GM19328 (cell line): ENCODE results near the gene KCNJ10.
"Not testable (repeated sequence)": the region's sequence is repeated elsewhere in the genome, so short reads cannot be mapped to it uniquely, and the experiment has no call there.

ENCODE experiments used
- ATAC-seq: cut with Tn5 transposase; IDR thresholded peaks from one replicate; pipeline ENCODE4 v1.9.1; 2021; ENCODE audit warnings: mild to moderate bottlenecking, moderate library complexity; ENCODE audit not compliant: unreplicated experiment

KCNJ10 gene

DNA sequence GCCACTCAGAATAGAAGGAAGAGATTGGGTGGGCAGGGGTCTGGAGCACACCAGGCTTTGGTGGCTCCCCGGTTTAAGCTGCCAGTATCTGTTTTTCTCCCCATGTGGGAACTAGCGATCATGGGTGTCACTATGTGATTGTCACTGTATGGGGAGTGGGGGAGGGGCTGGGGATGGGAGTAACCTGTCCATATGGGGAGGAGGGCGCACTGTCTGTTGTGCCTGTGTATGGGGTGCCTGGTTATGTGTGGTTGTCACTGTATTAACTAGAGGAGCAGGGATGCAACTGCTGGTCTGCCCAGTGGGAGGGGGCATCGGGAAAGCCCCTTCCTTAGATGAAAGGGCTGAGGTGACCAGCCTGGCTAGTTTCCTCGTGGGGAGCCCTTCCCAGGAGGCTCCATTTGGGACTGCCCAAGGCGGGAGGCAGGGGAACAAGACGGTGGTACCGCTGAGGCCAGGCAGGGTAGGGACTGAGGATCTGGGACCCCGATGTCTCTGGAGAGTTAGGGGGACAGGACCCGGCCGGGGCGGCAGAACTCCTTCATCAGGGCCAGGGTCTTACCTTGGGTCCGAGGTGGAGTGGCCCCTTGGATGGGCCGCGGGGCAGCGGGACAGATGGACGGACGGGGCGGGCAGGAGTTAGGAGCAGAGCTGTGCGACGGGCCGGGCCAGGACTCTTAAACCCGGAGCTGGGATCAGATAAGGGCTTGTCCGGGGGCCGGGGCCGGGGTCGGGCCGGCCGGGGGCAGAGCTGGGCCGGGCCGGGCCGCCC is at the start of gene KCNJ10:
KCNJ10 (minus strand) TSS at position 701 of the 772 bp plus-strand sequence. CDS start 27,628 bp downstream, outside the sequence.
- ATAC-seq = no peak

DNA sequence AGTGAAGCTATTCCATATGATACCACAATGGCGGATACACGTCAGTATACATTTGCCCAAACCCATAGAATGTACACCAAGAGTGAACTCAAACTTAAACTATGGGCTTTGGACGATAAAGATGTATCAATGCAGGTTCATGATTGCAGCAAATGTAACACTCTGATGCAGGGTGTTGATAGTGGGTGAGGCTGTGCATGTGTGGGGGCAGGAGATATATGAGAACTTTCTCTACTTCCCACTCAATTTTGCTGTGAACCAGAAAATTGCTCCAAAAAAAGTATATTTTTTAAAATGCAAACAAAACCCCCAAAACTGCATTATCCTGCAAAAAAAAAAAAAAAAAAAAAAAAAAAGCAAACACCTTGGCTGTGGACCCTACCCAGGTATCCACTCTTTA is 49.0 kb upstream of the KCNJ10 start:
- no peak for ATAC-seq

DNA sequence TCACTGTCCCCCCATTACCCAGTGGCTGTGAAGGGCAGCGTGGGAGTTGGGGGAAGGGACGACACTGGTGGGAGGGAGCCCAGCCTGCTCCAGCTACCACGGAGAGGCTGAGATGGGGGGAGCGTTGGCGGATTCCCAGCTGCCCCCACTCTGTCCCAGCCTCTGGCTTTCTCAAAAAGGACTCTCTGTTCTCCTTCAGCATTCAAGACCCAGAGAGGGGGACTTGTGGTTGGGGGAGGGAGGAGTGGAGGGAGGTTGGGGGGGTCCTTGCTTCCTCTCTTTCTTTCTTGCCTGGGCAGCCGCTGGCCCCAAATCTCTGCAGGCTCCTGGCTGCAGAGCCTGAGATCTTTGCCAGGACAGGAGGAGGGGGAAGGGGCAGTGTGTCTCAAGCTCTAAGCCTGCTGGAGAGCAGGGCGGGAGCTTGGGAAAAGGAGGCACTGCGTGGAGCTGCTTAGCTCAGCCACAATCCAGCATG is 47.8 kb upstream of the KCNJ10 start:
- no peak for ATAC-seq

DNA sequence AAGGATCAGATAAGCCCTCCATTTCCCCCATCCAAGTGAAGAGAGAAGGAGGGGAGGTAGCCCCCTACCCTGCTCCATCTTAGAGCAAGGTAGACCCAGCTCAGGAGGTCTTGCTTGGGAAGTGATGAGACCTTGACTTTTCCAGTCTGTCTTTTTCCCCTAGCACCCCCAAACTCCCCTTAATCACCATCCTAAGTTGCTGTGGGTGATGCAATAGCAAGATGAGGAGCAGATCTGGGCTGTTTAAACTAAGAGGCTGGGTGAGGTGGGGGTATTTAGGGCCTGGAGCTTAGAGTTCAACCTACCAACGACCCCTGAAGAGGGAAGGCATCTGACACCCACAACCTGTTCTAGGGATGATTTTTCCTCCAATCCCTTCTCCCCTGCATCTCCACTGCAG is 47.3 kb upstream of the KCNJ10 start:
- ATAC-seq = no peak

DNA sequence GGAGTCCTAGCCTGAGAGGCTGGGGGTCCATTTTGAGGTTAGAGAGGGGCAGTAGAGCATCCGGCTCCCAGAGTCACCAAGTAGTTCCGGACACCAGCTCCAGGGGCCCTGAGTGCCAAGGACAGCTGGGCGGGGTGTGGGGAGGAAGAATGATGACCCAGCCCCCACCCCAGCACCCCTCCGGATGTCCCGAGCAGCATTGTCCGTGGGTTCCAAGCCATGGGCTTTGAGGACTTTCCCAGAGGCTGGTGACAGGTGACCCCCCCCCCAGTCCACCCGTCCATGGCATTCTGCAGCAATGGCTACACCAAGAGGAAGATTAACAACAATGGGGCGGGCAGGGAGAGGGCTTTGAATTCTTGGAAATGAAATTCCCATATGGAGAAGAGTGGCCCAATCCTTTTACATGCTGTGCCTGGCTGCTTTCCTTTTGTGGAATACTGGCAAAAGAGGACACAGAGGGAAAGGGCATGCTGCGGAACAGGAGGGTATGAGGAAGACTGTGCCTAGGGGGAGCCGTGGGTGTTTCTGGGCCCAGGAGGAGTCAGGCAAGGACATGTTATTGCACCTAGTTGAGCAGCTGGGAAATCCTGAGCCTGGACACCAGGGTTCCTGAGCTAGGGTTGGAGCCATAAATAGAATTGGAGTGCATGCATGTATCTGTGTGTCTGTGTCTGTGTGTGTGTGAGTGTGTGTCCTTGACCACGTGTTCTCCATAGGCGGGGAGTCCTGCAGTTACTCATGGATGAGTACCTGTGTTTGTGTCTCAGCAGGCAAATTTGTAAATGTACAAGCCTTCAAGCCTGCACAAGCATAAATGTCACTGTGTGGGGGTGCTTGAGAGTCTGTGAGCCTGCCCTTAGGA is 46.6 kb upstream of the KCNJ10 start:
- ATAC-seq = no peak

DNA sequence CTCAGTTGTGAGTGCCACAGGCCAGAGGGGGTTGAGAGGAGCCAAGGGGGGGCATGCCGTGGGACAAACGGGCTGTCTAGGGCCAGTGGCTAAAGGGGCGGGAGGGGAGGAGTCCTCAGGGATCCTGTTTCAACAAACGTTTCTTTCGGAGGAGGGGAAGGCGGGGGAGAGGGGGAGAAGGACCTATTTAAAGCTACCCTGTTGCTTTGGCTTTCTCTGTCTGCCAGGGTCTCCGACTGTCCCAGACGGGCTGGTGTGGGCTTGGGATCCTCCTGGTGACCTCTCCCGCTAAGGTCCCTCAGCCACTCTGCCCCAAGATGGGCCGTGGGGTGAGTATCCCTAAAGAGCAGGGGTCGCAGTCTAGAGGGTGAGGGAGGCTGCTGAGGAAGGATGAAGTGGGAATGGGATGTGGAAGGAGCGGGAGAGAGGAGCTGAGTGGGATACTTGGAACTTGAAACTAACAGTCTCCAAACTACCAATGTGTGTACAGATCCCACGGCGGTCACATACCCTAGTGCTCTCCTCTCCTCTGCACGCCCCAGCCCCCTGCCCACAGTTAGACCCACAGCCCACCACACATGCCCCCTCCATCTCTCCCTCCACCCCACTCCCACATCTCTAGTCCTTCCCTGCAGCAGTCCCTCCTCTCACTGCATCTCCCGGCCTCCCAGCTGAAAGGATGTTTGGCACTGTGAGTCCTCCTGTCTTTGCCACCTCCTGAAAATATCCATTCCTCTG is 45.8 kb upstream of the KCNJ10 start, which contains the start of gene ATP1A2:
ATP1A2 (plus strand) TSS at position 215 of the 738 bp plus-strand sequence; CDS start at position 318, 103 bp downstream.
- no peak for ATAC-seq

DNA sequence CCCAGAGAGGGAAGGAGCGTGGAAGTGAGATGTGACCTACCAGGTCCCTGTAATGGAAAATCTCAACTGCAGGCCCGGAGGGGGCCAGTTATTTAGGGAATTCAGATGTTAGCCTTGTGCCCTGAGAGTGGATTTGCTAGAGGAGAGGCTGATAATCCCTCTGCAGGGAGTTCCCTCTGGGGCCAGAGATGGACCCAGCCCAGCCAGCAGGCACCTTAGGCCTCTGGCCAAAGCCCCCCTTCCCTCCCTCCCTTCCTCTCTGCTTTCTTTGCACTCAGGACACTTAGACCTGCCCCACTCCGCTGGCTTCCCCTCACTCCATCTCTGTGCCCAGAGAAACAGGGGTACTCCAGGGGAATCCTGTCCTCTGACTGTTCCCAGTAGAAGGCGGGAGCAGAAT is 44.1 kb upstream of the KCNJ10 start:
- ATAC-seq = no peak

DNA sequence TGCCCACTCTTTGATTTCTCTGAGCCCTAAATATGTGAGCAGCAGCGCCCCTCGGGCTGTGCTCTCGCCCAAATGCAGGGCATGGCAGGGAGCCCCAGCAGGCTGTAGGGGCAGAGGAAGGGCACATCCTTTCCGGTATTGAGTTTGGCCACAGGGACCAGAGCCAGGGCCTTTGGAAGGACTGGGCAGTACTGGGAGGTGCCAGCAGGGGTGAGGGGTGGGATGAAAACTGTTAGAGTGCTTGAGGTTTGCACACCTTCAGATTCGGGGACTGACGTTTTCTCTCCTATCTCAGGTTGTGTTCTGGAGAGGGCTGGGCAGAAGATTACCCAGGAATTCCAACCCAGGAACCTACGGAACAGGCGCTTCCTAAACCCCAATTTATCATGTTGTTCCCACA is 43.4 kb upstream of the KCNJ10 start:
- no peak for ATAC-seq

DNA sequence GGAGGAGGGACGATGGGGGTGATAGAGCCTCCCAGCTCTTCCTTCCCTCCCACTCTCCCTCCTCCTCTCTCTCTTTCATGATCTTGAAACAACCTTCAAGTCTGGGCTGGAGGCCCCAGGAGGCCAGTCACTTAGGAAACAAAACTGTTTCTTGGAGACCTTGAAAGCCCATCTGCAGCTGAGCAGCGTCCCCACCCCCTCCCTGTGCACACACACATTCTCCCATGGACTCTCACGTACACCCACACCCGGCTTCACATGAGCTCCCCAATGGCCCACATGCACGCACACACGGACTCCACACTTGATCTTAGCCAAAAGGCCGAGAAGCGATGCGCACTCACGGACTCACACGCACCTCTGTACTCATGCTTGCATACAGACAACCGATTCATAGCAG is 42.4 kb upstream of the KCNJ10 start:
- ATAC-seq = no peak

DNA sequence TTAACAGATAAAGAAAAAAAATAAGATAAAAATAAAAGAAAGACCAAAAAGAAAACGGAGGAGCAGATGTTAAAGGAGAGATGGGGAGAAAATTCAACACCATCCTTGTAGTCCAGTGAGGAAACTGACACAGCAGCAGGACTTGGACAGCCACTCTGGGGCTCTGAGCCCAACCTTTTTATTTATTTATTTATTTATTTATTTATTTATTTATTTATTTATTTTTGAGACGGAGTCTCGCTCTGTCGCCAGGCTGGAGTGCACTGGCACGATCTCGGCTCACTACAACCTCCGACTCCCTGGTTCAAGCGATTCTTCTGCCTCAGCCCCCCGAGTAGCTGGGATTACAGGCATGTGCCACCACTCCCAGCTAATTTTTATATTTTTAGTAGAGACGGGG is 41.5 kb upstream of the KCNJ10 start:
- ATAC-seq = not testable (repeated sequence)

DNA sequence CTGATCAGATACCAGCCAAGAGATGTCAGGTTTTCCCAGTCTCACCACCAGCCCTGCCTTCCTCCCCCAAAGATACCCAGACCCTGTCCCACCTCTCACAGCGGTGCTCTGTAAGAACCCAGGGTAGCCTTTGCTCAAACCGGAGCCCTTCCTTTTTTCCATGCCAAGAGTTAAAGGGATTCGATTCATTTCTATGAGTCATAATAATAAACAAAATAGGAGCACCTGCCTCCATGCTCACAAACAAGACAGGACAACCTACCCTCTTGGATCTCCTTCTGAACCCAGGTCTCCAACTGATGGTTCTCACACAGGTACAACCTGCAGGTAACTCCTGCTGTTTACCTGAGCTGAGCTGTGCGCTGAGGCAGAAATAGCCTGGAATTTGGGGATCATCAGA is 39.7 kb upstream of the KCNJ10 start:
- no peak for ATAC-seq

DNA sequence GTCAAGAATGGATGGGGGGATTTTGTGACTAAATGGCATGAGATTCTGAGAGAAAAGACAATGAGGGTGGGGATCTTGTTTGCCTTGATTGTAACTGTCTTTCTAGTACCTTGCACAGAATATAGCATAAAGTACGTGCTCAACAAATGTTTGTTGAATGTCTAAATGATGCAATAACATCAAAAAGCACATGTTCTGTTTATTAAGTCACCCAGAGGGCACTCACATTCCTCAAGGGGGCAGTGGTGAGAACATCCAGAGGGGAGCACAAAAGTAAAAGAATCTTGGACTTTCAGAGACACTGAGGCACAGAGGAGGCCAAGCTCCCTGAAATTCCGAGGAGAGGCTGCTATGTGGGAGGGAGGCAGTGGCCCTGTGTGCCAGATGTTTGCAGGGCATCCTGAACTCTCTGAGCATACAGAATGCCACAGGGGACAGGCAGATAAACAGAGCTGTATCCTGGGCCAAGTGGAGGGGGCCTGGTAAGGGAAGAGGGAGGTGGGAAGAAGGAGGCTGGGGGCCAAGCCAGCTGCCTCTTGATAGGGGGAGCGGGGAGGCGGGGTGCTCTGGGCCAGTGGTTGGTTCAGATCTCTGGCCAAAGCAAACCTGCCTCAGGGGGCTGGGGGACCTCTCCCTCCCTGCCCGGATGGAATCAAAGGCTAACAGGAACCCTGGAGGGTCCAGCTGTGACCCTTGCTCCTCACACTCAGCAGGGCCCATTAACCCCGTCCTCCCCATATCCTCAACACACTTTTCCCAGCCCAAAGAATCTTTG is 39.1 kb upstream of the KCNJ10 start:
- ATAC-seq = no peak

DNA sequence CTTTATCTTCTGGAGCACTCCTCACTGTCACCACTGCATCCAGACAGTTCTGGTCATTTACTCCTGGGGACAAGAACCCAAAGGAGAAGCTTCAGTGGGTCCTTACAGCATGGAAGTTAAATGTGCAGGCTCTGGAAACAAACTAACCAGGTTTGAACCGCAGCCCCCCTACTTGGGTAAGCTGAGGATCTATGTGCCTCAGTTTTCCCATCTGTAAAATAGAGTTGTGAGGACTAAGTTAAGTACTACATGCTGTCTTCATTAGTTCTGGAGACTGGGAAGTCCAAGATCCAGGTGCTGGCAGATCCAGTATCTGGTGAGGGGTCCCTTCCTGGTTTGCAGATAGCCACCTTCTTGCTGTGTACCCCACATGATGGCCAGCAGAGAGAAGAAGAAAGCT is 37.6 kb upstream of the KCNJ10 start:
- no peak for ATAC-seq

DNA sequence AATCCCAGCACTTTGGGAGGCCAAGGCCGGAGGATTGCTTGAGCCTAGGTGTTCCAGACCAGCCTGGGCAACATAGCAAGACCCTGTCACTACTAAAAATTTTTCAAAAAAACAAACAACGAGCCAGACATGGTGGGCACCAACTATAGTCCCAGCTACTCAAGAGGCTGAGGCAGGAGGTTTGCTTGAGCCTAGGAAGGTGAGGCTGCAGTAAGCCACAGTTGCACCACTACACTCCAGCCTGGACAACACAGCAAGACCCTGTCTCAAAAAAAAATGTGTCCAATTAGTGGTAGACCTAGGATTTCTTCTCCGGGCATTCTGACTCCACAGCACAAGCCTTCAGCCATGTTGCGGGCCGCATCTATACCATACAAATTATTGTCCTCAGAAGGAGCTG is 35.2 kb upstream of the KCNJ10 start:
- ATAC-seq = no peak

DNA sequence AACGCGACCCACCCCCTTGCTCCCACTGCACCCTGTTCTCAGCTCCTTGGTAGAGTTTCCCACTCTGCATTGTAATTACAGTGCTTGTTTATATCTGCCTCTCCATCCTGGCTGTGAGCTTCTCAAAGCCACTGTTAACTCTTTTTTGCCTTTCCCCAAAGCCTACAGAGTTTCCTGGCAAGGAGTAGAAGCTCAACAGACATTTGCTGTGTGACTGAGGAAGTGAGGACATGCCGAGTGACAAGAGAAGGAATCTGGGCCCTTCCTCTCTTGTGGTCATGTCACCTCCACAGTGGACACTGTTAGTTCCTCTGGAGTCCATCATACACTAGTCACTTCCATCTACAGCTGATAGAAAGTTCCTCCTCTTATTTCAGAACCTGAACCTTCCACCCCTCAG is 34.5 kb upstream of the KCNJ10 start:
- no peak for ATAC-seq

DNA sequence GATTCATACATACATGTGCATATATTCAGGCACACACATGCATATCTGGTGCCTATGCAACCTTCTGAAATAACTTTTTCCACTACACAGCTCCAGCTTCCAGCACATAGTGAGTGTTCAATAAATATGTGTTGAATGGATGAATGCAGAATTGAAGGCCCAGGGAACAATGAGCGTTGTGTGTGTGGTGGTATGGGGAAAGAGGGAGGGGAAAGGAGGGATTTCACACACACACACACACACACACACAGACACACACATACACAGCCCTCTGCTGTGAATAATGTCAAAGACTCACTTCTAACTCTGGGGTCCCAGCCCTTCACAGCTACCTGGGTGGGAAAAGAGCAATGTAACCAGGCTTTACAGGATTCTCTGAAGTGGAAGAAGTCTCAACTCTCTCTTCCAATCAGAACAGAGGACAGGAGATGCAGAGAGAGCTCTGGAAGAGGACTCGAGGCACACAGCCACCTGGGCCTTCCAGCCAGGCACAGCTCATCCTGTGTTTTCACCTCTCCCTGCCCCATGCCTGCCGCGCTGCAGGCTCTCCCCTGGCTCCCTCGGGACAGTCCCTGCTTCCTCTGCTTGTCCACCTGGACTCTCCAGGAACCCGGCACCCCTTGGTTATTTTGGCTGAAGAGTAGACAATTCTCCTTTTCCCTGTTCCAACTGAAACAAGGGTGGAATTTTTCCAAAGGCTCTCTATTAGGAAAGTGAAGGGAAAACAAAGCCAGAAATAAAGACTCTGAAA is 33.9 kb upstream of the KCNJ10 start:
- no peak for ATAC-seq

DNA sequence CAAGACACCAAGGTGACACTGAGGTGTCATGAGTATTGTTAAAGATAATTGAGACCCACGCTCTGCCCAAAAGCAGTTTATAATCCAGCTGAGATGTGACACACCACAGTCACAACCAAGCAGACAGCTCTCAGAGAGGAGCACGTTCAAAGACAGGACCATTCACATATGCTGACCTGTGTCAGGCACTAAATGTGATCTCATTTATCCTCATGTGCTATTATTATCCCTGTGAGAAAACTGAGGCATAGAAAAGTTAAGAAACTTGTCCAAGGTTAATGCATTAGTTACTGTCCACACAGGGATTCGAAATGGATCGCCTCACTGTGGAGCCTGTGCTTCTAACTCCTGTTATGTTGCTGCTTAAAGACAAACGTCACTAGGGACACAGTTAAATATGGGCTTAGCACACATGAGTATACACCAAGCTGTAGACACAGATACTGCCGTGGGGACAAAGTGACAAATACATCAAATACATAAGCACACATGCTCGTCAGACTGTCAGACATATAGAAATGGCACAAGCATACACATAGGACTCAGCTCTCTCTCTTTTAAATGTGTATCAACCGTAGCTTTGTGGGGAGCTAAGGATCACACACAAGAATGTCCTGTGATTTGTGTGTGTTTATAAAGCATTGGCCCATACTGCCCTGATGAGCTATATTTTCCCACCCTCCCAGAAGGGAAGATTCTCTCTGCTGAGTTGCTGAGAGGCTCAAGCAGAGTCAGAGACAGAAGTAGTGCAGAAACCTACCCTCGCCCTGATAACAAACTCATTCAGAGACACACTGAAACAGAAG is 32.0 kb upstream of the KCNJ10 start:
- ATAC-seq = no peak

DNA sequence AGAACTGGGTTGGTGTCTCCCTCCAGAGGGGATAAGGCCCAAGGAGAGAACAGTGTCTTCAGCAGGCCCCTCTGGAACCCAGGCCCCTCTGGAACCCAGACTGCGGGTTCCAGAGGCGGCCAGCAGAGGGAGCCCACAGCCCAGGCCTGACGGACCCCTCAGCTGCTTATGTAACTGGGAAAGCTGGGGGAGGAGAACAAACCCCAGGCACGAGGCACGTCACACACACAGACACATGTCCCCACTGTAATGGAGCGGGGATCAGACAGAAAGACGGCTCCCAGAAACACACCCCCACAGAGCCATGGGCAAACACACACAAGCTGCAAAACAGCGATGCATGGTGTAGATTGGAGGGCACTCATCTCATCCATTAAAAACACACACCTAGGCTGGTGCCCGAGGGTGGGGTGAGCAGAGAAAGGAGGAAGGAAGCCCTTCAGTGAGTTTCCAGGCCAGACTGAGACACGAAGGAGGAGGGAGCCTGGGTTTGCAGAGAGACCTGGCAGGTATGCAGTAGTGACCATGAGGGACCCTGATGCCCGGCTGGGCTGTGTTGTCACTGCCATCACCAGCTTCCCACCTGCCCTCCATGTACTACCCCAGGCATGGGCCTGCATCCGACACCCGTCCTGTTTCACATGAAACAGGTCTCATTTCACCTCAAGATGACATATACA is 31.2 kb upstream of the KCNJ10 start:
- ATAC-seq = no peak
